HepG2 (cell line): Measurements from ENCODE around the gene AP5Z1. TPM values are rescaled to one million over a fixed set of nuclear protein-coding genes. Genes with fewer than 3 reads are reported as not detected.

ENCODE experiments used
- ATAD3A ChIP-seq: sonication (generic); formaldehyde crosslinking; IDR thresholded peaks from 2 replicates; pipeline ENCODE4 v1.4.0; 2020; ENCODE audit warnings: missing genetic modification reagents
- CBX1 ChIP-seq: IDR thresholded peaks from one replicate; pipeline ENCODE4 v1.6.1; 2016; ENCODE audit warnings: antibody characterized with exemption, low read depth
- CERS6 ChIP-seq: sonication (generic); formaldehyde crosslinking; IDR thresholded peaks from 2 replicates; pipeline ENCODE4 v1.5.0; 2020; ENCODE audit warnings: missing genetic modification reagents
- ELF3 ChIP-seq: IDR thresholded peaks from 2 replicates; pipeline ENCODE4 v1.6.1; 2016; ENCODE audit warnings: missing genetic modification reagents, missing compliant biosample characterization
- GABPA ChIP-seq, 2 experiments: IDR thresholded peaks; 2 replicates each; pipeline ENCODE4 v1.6.1; 2011 to 2016; ENCODE audit warnings: low read depth in 2 of 2, low read length in 1 of 2, missing biosample characterization in 1 of 2, missing genetic modification characterization in 1 of 2
- HNRNPUL1 ChIP-seq: fragments of 200-400 bp; formaldehyde crosslinking; IDR thresholded peaks from 2 replicates; pipeline ENCODE4 v1.6.1; 2017; ENCODE audit warnings: low read depth, mild to moderate bottlenecking, low read length, moderate library complexity
- RFXANK ChIP-seq: IDR thresholded peaks from 2 replicates; pipeline ENCODE4 v1.6.1; 2016
- TRIM22 ChIP-seq: fragments of 450-650 bp; IDR thresholded peaks from 2 replicates; pipeline ENCODE4 v1.6.1; 2017
- ZBTB38 ChIP-seq: sonication (generic); formaldehyde crosslinking; IDR thresholded peaks from 2 replicates; pipeline ENCODE4 v1.5.1; 2020; ENCODE audit warnings: mild to moderate bottlenecking, missing genetic modification reagents
- ZC3H4 ChIP-seq: sonication (generic); formaldehyde crosslinking; IDR thresholded peaks from 2 replicates; pipeline ENCODE4 v1.4.0; 2020; ENCODE audit warnings: missing genetic modification reagents, borderline replicate concordance
- ZNF101 ChIP-seq: sonication (generic); formaldehyde crosslinking; IDR thresholded peaks from 2 replicates; pipeline ENCODE4 v1.4.0; 2020; ENCODE audit warnings: mild to moderate bottlenecking, low read depth, missing genetic modification reagents, borderline replicate concordance
- ZNF121 ChIP-seq: sonication (generic); formaldehyde crosslinking; IDR thresholded peaks from 2 replicates; pipeline ENCODE4 v1.5.0; 2020; ENCODE audit warnings: mild to moderate bottlenecking, missing genetic modification reagents
- ZNF253 ChIP-seq: sonication (generic); formaldehyde crosslinking; IDR thresholded peaks from 2 replicates; pipeline ENCODE4 v1.8.0; 2022; ENCODE audit warnings: mild to moderate bottlenecking, missing genetic modification reagents, borderline replicate concordance
- ZNF280B ChIP-seq: sonication (generic); formaldehyde crosslinking; IDR thresholded peaks from 2 replicates; pipeline ENCODE4 v1.5.0; 2020; ENCODE audit warnings: missing genetic modification reagents, mild to moderate bottlenecking, borderline replicate concordance
- ZNF441 ChIP-seq: sonication (generic); formaldehyde crosslinking; IDR thresholded peaks from 2 replicates; pipeline ENCODE4 v1.7.0; 2021; ENCODE audit warnings: missing genetic modification reagents, borderline replicate concordance
- ZNF589 ChIP-seq: sonication (generic); formaldehyde crosslinking; conservative IDR thresholded peaks from 2 replicates; pipeline ENCODE4 v1.8.0; 2022; ENCODE audit warnings: mild to moderate bottlenecking, moderate library complexity, missing genetic modification reagents
- ZNF615 ChIP-seq: sonication (generic); formaldehyde crosslinking; IDR thresholded peaks from 2 replicates; pipeline ENCODE4 v1.5.0; 2020; ENCODE audit warnings: mild to moderate bottlenecking, missing genetic modification reagents, borderline replicate concordance
- ZNF782 ChIP-seq: sonication (generic); formaldehyde crosslinking; IDR thresholded peaks from 2 replicates; pipeline ENCODE4 v1.4.0; 2020; ENCODE audit warnings: missing genetic modification reagents, mild to moderate bottlenecking, borderline replicate concordance
- polyA plus RNA-seq, 8 experiments: library from polyadenylated mRNA; depleted of rRNA in 3 of 8; stranded (reverse) in 7 of 8; unstranded in 1 of 8; fragments of >200 nt; fragmentation: Illumina TruSeq in 4 of 8; extraction: Trizol in 4 of 8; gene quantifications; 2 replicates each; pipeline versions ENCODE4 v1.2.1 to v1.2.3, GENCODE V29; 2011 to 2016; ENCODE audit warnings: low read depth in 4 of 8, missing spikeins in 1 of 8, mixed read lengths in 1 of 8; ENCODE audit not compliant: insufficient read depth in 1 of 8
- total RNA-seq, 5 experiments: library from RNA; depleted of rRNA; stranded (reverse); fragments of >200 nt; fragmentation: Illumina TruSeq; extraction: Trizol; gene quantifications; 2 replicates each; pipeline ENCODE4 v1.2.3, GENCODE V29; 2016; ENCODE audit warnings: low read depth in 1 of 5
- TF ChIP-seq, protein P1 (sequence below): sonication (generic); formaldehyde crosslinking; IDR thresholded peaks from 2 replicates; pipeline ENCODE4 v1.4.0; 2020; ENCODE audit warnings: missing genetic modification reagents
- TF ChIP-seq, protein P2 (sequence below): sonication (generic); formaldehyde crosslinking; IDR thresholded peaks from 2 replicates; pipeline ENCODE4 v1.8.1; 2022; ENCODE audit warnings: low read depth, mild to moderate bottlenecking, missing genetic modification reagents

The AP5Z1 gene
- total and polyA plus RNA-seq, 2 of the 13 experiments (the other 11 are each of a cell fraction or from before 2014, with no cell fraction given): 9.3 to 15.1 TPM

GRCh38 chr7:4775250-4775847 is at the start of gene AP5Z1 (continued):
- TF ChIP-seq CBX1 (peak; percentile 89), ZNF441 (0 out of 2 replicates have a peak, but pooled peaks have one; percentile 13), TRIM22 (no peak), ZNF253 (CRISPR knock-in tag) (peak; percentile 62; the same call in 1 of the 2 replicates), ATAD3A (CRISPR knock-in tag) (no peak), ZC3H4 (no peak), CERS6 (CRISPR knock-in tag) (no peak), ZNF615 (CRISPR knock-in tag) (no peak), ZBTB38 (CRISPR knock-in tag) (0 out of 2 replicates have a peak, but pooled peaks have one; percentile 18), ELF3 (CRISPR knock-in tag) (peak; percentile 83), ZNF121 (CRISPR knock-in tag) (no peak), ZNF589 (no peak), ZNF101 (CRISPR knock-in tag) (no peak), GABPA (IDR thresholded peaks at IDR 0.05; ENCODE audit: low read depth, low read length) (peak; percentile 79), GABPA (CRISPR knock-in tag; IDR thresholded peaks at IDR 0.05; ENCODE audit: low read depth) (peak; percentile 88), HNRNPUL1 (no peak), ZNF782 (peak; percentile 63; the same call in 1 of the 2 replicates), RFXANK (CRISPR knock-in tag) (no peak), ZNF280B (CRISPR knock-in tag) (0 out of 2 replicates have a peak, but pooled peaks have one; percentile 69)
- TF ChIP-seq, protein P1, sequence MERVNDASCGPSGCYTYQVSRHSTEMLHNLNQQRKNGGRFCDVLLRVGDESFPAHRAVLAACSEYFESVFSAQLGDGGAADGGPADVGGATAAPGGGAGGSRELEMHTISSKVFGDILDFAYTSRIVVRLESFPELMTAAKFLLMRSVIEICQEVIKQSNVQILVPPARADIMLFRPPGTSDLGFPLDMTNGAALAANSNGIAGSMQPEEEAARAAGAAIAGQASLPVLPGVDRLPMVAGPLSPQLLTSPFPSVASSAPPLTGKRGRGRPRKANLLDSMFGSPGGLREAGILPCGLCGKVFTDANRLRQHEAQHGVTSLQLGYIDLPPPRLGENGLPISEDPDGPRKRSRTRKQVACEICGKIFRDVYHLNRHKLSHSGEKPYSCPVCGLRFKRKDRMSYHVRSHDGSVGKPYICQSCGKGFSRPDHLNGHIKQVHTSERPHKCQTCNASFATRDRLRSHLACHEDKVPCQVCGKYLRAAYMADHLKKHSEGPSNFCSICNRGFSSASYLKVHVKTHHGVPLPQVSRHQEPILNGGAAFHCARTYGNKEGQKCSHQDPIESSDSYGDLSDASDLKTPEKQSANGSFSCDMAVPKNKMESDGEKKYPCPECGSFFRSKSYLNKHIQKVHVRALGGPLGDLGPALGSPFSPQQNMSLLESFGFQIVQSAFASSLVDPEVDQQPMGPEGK (CRISPR knock-in tag): peak; percentile 25; the same call in 1 of the 2 replicates
- TF ChIP-seq, protein P2, sequence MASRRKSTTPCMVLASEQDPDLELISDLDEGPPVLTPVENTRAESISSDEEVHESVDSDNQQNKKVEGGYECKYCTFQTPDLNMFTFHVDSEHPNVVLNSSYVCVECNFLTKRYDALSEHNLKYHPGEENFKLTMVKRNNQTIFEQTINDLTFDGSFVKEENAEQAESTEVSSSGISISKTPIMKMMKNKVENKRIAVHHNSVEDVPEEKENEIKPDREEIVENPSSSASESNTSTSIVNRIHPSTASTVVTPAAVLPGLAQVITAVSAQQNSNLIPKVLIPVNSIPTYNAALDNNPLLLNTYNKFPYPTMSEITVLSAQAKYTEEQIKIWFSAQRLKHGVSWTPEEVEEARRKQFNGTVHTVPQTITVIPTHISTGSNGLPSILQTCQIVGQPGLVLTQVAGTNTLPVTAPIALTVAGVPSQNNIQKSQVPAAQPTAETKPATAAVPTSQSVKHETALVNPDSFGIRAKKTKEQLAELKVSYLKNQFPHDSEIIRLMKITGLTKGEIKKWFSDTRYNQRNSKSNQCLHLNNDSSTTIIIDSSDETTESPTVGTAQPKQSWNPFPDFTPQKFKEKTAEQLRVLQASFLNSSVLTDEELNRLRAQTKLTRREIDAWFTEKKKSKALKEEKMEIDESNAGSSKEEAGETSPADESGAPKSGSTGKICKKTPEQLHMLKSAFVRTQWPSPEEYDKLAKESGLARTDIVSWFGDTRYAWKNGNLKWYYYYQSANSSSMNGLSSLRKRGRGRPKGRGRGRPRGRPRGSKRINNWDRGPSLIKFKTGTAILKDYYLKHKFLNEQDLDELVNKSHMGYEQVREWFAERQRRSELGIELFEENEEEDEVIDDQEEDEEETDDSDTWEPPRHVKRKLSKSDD: 0 out of 2 replicates have a peak, but pooled peaks have one; percentile 69
